Mesothelial cell of epicardium (in vitro differentiated cells): ENCODE results near the gene CMKLR1. TPM values are rescaled to one million over a fixed set of nuclear protein-coding genes. Genes with fewer than 3 reads are reported as not detected.

Experiments
- DNase-seq, 2 experiments: peaks; one replicate each; pipeline ENCODE4 v3.0.0; 2021; ENCODE audit warnings: low spot score in 2 of 2; ENCODE audit not compliant: unreplicated experiment in 2 of 2
- H3K27ac Mint-ChIP-seq: 2 replicates; pipeline ENCODE4 v1.8.0; 2021; ENCODE audit warnings: mixed read lengths
- H3K27me3 Mint-ChIP-seq: 2 replicates; pipeline ENCODE4 v1.8.0; 2021; ENCODE audit warnings: low read depth, mixed read lengths
- H3K36me3 Mint-ChIP-seq: 2 replicates; pipeline ENCODE4 v1.8.0; 2021; ENCODE audit warnings: mixed read lengths
- H3K4me1 Mint-ChIP-seq: 2 replicates; pipeline ENCODE4 v1.8.0; 2021; ENCODE audit warnings: mixed read lengths
- H3K4me3 Mint-ChIP-seq: 2 replicates; pipeline ENCODE4 v1.8.0; 2021; ENCODE audit warnings: mild to moderate bottlenecking, moderate library complexity, mixed read lengths
- H3K9me3 Mint-ChIP-seq: 2 replicates; pipeline ENCODE4 v1.8.0; 2021; ENCODE audit warnings: mixed read lengths
- total RNA-seq: library from RNA; stranded (reverse); gene quantifications from 3 replicates; pipeline ENCODE4 v1.2.1, GENCODE V29; 2021
- TF ChIP-seq, protein P1 (sequence below): fragments of 200-600 bp; sonication (generic); IDR thresholded peaks from one replicate; pipeline ENCODE4 v1.5.0; 2021; ENCODE audit warnings: antibody characterized with exemption; ENCODE audit not compliant: unreplicated experiment

The CMKLR1 gene
- total RNA-seq, 1 donor from 2014 or later, result 0.87 TPM

DNA sequence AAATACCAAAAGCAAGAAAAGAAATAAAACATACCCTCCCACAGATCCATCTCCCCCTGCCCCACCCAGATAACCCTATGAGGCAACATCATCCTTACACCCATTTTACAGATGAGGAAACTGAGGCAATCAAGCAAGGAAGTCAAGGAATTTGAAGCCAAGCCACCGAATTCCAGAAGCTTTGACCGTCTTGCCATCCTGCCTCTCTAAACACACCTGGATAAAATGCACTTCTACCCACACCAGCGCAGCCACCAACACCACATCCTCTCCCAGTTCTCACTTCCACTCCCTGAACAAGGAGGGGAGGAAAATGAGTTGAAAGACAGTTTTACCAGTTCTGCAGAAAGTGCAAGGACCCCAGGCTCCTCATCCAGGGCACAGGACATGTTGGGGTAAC is 13.6 kb downstream of the CMKLR1 start:
- no peaks in the 10 kb centered on the region for H3K4me1 Mint-ChIP-seq
- TF ChIP-seq, protein P1, sequence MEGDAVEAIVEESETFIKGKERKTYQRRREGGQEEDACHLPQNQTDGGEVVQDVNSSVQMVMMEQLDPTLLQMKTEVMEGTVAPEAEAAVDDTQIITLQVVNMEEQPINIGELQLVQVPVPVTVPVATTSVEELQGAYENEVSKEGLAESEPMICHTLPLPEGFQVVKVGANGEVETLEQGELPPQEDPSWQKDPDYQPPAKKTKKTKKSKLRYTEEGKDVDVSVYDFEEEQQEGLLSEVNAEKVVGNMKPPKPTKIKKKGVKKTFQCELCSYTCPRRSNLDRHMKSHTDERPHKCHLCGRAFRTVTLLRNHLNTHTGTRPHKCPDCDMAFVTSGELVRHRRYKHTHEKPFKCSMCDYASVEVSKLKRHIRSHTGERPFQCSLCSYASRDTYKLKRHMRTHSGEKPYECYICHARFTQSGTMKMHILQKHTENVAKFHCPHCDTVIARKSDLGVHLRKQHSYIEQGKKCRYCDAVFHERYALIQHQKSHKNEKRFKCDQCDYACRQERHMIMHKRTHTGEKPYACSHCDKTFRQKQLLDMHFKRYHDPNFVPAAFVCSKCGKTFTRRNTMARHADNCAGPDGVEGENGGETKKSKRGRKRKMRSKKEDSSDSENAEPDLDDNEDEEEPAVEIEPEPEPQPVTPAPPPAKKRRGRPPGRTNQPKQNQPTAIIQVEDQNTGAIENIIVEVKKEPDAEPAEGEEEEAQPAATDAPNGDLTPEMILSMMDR, result no peak
- peaks cover 24% of the 10 kb centered on the region for H3K27me3 Mint-ChIP-seq
- H3K36me3 Mint-ChIP-seq, result no peaks in the 10 kb centered on the region
- no peaks in the 10 kb centered on the region for H3K9me3 Mint-ChIP-seq
- H3K4me3 Mint-ChIP-seq, result no peak overlapping the region
- no peak overlapping the region for H3K27ac Mint-ChIP-seq
- no peak for DNase-seq

DNA sequence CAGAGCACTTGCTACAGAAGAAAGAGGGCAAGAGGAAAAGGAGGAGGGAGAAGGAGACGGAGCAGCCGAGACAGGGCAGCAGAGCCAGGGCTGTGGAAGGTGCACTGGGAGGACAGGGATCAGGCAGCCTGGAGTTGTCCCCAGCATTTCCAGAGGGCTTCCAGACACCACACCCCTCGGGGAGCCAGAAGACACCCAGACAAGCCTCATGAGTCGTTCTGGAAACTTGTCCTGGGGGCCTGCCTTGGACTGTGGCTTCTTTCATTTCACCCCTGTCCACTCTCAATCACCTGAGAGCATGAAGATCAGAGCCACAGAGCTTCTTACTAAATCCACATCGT is 14.1 kb downstream of the CMKLR1 start:
- Mint-ChIP-seq H3K27ac (no peak overlapping the region), H3K36me3 (no peaks in the 10 kb centered on the region), H3K9me3 (no peaks in the 10 kb centered on the region), H3K4me1 (no peaks in the 10 kb centered on the region), H3K27me3 (peaks cover 29% of the 10 kb centered on the region), H3K4me3 (no peak overlapping the region)
- TF ChIP-seq, protein P1, result no peak
- no peak for DNase-seq

DNA sequence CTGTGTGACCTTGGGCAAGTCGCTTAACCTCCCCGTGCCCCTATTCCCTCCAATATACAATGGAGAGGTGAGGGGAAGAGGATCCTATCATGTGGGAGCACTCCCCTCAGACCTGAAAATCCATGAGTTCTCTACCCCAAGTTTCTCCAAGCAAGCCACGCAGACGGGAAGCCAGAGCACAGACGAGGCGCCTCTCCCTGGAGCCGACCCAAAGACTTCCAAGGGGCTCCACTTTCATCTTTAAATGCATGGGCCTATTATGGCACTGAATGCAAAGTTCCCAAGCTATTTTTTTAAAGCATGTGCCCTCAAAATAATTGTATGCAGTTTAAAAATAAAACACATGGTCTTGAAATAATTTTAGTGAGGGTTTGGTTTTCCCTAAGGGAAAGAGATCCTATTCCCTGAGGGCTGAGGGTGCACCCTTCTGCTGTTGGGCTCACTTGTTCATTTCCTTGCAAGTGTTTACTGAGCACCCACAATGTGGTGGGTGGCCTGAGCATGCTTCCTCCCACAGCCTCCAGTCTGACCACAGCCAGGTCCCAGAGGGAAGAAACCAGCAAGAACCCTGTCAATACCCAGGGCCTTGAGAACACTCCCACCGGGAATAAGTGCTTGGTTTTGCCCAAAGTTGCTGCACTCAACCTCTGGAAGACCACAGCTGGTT is 14.6 kb downstream of the CMKLR1 start:
- Mint-ChIP-seq H3K4me1 (no peaks in the 10 kb centered on the region), H3K27me3 (peaks cover 34% of the 10 kb centered on the region), H3K4me3 (no peak overlapping the region), H3K36me3 (no peaks in the 10 kb centered on the region), H3K9me3 (no peaks in the 10 kb centered on the region), H3K27ac (no peak overlapping the region)
- DNase-seq, result no peak
- TF ChIP-seq, protein P1, result no peak

DNA sequence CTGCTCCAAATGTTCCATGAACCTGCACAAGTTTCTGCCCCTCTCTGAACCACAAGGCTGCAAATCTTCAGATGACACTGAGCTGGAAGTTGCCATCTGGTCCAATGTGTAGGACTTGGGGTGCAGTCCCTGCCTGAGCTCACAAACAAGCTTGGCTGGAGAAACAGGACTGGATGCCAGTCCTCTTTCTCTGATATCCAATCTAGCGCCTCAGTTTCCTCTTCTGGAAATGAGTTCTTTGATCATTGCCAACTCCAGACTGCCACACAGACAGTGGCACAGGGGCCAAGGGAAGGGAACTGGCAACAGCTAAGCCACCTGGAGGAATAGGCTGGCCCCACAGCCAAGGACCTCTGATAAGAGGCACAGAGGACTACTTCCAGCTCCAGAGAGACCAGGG is 15.5 kb downstream of the CMKLR1 start:
- H3K4me1 Mint-ChIP-seq, result no peaks in the 10 kb centered on the region
- TF ChIP-seq, protein P1, result no peak
- H3K27me3 Mint-ChIP-seq, result peaks cover 38% of the 10 kb centered on the region
- DNase-seq, result no peak
- no peak overlapping the region for H3K27ac Mint-ChIP-seq
- no peak overlapping the region for H3K4me3 Mint-ChIP-seq
- no peaks in the 10 kb centered on the region for H3K9me3 Mint-ChIP-seq
- no peaks in the 10 kb centered on the region for H3K36me3 Mint-ChIP-seq

DNA sequence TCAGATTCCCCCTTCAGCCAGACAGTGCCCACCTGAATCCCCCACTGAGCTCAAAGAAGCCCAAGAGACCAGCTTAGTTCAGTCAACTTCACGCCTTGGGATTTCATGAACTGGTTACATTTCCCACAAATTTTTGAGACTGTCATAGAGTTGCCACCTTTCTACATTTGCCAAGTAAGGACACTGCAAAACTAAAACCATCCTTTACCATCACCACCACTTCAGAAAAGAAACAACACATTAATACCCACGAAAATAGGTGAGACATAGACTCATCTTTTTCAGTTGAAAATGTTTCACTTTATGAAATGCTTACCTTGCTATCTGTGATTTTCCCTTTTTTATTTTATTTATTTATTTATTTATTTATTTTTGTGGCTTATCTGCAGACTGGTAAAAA is 16.1 kb downstream of the CMKLR1 start:
- TF ChIP-seq, protein P1, result no peak
- H3K4me1 Mint-ChIP-seq, result no peaks in the 10 kb centered on the region
- H3K4me3 Mint-ChIP-seq, result no peak overlapping the region
- no peaks in the 10 kb centered on the region for H3K9me3 Mint-ChIP-seq
- H3K27me3 Mint-ChIP-seq, result peaks cover 38% of the 10 kb centered on the region
- DNase-seq, result no peak
- no peak overlapping the region for H3K27ac Mint-ChIP-seq
- H3K36me3 Mint-ChIP-seq, result no peaks in the 10 kb centered on the region

DNA sequence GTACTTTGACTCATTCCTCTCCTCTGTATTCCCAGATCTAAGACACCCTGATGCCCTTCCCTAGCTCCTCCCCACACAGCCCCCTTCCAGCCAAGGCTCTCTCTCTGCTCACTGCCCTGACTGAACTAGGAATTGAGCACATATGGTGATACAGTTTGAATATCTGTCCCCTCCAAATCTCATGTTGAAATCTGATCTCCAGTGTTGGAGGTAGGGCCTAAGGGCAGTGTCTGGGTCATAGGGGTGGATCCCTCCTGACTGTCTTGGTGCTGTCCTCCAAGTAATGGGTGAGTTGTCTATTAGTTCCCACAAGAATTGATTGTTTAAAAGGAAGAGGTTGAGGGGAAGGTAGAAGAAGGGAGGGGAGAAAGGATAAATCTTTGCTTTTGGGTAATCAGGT is 17.4 kb downstream of the CMKLR1 start:
- no peak overlapping the region for H3K27ac Mint-ChIP-seq
- H3K9me3 Mint-ChIP-seq, result no peaks in the 10 kb centered on the region
- no peaks in the 10 kb centered on the region for H3K36me3 Mint-ChIP-seq
- no peak for DNase-seq
- H3K4me1 Mint-ChIP-seq, result no peaks in the 10 kb centered on the region
- peaks cover 37% of the 10 kb centered on the region for H3K27me3 Mint-ChIP-seq
- TF ChIP-seq, protein P1, result no peak
- no peak overlapping the region for H3K4me3 Mint-ChIP-seq
